ENCODE data around the gene NXPH3.

The NXPH3 gene

DNA sequence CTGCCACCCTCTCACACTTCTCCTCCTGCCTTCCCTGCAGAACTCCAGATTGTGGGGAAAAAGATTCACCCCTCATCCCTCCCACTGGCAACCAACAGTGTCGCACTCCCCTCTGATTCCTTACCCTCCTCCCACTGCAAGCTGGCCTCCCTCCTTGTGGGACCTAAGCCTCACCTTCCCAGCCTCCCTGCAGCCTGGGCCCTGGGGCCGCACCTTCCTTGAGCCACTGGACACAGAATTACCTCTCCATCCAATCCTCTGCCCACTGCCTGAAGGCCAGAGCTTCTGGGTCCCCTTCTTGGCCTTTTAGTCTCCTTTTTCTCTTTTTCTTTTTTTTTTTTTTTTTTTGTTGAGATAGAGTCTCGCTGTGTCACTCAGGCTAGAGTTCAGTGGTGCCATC, 46.7 kb upstream of the NXPH3 start:
- ATAC-seq = no peak
- TF ChIP-seq, protein P1, sequence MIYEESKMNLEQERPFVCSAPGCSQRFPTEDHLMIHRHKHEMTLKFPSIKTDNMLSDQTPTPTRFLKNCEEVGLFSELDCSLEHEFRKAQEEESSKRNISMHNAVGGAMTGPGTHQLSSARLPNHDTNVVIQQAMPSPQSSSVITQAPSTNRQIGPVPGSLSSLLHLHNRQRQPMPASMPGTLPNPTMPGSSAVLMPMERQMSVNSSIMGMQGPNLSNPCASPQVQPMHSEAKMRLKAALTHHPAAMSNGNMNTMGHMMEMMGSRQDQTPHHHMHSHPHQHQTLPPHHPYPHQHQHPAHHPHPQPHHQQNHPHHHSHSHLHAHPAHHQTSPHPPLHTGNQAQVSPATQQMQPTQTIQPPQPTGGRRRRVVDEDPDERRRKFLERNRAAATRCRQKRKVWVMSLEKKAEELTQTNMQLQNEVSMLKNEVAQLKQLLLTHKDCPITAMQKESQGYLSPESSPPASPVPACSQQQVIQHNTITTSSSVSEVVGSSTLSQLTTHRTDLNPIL (CRISPR knock-in tag; IDR thresholded peaks at IDR 0.05; ENCODE audit: low read depth) = no peak
- TF ChIP-seq ARNTL (CRISPR knock-in tag; IDR thresholded peaks at IDR 0.05; ENCODE audit: borderline replicate concordance, low read depth) (no peak), TCF4 (CRISPR knock-in tag; IDR thresholded peaks at IDR 0.05; ENCODE audit: borderline replicate concordance) (no peak), RARB (CRISPR knock-in tag; IDR thresholded peaks at IDR 0.05) (no peak)

DNA sequence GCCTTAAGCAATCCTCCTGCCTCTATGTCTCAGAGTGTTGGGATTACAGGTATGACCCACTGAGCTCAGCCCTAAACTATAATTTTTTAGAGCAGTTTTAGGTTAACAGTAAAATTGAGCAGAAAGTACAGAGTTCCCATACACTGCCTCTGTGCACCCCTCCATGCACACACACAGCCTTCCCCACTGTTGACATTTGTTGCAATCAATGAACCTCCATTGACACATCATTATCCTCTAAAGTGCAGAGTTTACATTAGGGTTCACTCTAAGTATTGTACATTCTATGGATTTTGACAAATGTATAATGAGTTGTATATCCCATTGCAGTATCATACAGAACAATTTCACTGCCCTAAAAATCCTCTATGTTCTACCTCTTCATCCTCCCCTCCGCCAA, 45.6 kb upstream of the NXPH3 start:
- ATAC-seq = no peak
- TF ChIP-seq SNAI2 (CRISPR knock-in tag; IDR thresholded peaks at IDR 0.05) (no peak), ZNF565 (CRISPR knock-in tag; conservative IDR thresholded peaks at IDR 0.05; ENCODE audit: low read depth) (no peak), CSDC2 (CRISPR knock-in tag; IDR thresholded peaks at IDR 0.05) (no peak), OSR1 (CRISPR knock-in tag; IDR thresholded peaks at IDR 0.05) (no peak), ARNTL (CRISPR knock-in tag; IDR thresholded peaks at IDR 0.05; ENCODE audit: borderline replicate concordance, low read depth) (no peak), BACH2 (CRISPR knock-in tag; IDR thresholded peaks at IDR 0.05; ENCODE audit: borderline replicate concordance) (no peak), ZFP3 (CRISPR knock-in tag; IDR thresholded peaks at IDR 0.05) (no peak), RARB (CRISPR knock-in tag; IDR thresholded peaks at IDR 0.05) (no peak), PPARA (CRISPR knock-in tag; IDR thresholded peaks at IDR 0.05; ENCODE audit: borderline replicate concordance) (no peak), ZNF8 (CRISPR knock-in tag; IDR thresholded peaks at IDR 0.05) (no peak), GLIS3 (CRISPR knock-in tag; IDR thresholded peaks at IDR 0.05) (no peak), TOX (CRISPR knock-in tag; IDR thresholded peaks at IDR 0.05; ENCODE audit: borderline replicate concordance) (no peak), ZNF70 (CRISPR knock-in tag; IDR thresholded peaks at IDR 0.05) (no peak), TCF4 (CRISPR knock-in tag; IDR thresholded peaks at IDR 0.05; ENCODE audit: borderline replicate concordance) (no peak)
- TF ChIP-seq, protein P2, sequence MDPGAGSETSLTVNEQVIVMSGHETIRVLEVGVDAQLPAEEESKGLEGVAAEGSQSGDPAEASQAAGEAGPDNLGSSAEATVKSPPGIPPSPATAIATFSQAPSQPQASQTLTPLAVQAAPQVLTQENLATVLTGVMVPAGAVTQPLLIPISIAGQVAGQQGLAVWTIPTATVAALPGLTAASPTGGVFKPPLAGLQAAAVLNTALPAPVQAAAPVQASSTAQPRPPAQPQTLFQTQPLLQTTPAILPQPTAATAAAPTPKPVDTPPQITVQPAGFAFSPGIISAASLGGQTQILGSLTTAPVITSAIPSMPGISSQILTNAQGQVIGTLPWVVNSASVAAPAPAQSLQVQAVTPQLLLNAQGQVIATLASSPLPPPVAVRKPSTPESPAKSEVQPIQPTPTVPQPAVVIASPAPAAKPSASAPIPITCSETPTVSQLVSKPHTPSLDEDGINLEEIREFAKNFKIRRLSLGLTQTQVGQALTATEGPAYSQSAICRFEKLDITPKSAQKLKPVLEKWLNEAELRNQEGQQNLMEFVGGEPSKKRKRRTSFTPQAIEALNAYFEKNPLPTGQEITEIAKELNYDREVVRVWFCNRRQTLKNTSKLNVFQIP (CRISPR knock-in tag; IDR thresholded peaks at IDR 0.05; ENCODE audit: borderline replicate concordance, low read depth) = no peak
- TF ChIP-seq, protein P1 (CRISPR knock-in tag; IDR thresholded peaks at IDR 0.05; ENCODE audit: low read depth) = no peak
- TF ChIP-seq, protein P3, sequence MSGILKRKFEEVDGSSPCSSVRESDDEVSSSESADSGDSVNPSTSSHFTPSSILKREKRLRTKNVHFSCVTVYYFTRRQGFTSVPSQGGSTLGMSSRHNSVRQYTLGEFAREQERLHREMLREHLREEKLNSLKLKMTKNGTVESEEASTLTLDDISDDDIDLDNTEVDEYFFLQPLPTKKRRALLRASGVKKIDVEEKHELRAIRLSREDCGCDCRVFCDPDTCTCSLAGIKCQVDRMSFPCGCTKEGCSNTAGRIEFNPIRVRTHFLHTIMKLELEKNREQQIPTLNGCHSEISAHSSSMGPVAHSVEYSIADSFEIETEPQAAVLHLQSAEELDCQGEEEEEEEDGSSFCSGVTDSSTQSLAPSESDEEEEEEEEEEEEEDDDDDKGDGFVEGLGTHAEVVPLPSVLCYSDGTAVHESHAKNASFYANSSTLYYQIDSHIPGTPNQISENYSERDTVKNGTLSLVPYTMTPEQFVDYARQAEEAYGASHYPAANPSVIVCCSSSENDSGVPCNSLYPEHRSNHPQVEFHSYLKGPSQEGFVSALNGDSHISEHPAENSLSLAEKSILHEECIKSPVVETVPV (CRISPR knock-in tag; IDR thresholded peaks at IDR 0.05) = no peak
- TF ChIP-seq, protein P4, sequence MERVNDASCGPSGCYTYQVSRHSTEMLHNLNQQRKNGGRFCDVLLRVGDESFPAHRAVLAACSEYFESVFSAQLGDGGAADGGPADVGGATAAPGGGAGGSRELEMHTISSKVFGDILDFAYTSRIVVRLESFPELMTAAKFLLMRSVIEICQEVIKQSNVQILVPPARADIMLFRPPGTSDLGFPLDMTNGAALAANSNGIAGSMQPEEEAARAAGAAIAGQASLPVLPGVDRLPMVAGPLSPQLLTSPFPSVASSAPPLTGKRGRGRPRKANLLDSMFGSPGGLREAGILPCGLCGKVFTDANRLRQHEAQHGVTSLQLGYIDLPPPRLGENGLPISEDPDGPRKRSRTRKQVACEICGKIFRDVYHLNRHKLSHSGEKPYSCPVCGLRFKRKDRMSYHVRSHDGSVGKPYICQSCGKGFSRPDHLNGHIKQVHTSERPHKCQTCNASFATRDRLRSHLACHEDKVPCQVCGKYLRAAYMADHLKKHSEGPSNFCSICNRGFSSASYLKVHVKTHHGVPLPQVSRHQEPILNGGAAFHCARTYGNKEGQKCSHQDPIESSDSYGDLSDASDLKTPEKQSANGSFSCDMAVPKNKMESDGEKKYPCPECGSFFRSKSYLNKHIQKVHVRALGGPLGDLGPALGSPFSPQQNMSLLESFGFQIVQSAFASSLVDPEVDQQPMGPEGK (CRISPR knock-in tag; IDR thresholded peaks at IDR 0.05; ENCODE audit: borderline replicate concordance) = no peak

DNA sequence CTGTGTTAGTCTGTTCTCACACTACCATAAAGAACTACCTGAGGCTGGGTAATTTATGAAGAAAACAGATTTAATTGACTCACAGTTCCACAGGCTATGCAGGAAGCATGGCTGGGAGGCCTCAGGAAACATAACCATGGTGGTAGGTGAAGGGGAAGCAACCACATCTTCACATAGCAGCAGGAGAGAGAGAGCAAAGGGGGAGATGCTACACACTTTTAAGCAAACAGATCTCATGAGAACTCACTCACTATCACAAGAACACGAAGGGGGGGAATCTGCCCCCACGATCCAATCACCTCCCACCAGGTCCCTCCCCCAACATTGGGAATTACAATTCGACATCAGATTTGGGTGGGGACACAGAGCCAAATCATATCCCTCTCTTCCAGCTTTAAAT, 31.8 kb upstream of the NXPH3 start:
- TF ChIP-seq, protein P2 (CRISPR knock-in tag; IDR thresholded peaks at IDR 0.05; ENCODE audit: borderline replicate concordance, low read depth) = no peak
- TF ChIP-seq ZNF8 (CRISPR knock-in tag; IDR thresholded peaks at IDR 0.05) (no peak), BACH2 (CRISPR knock-in tag; IDR thresholded peaks at IDR 0.05; ENCODE audit: borderline replicate concordance) (no peak), ISL1 (CRISPR knock-in tag; IDR thresholded peaks at IDR 0.05) (no peak), ZFP3 (CRISPR knock-in tag; IDR thresholded peaks at IDR 0.05) (no peak), TOX (CRISPR knock-in tag; IDR thresholded peaks at IDR 0.05; ENCODE audit: borderline replicate concordance) (no peak)
- TF ChIP-seq, protein P1 (CRISPR knock-in tag; IDR thresholded peaks at IDR 0.05; ENCODE audit: low read depth) = no peak
- no peak for ATAC-seq
